Right lobe of liver (tissue), 6 donors: ENCODE results near the gene GALNTL6. TPM values are rescaled to one million over a fixed set of nuclear protein-coding genes. Genes with fewer than 3 reads are reported as not detected.
"Not testable (repeated sequence)": the region's sequence is repeated elsewhere in the genome, so short reads cannot be mapped to it uniquely, and the experiment has no call there.

Experiments used
- ATAC-seq, 4 donors: fragments of 200-7000 bp; cut with Tn5 transposase; one replicate each; pipeline ENCODE4 v1.9.1; 2020; ENCODE audit warnings: mild to moderate bottlenecking in 4 of 4, moderate library complexity in 4 of 4
- DNase-seq, 3 donors: peaks; one replicate each; pipeline ENCODE4 v3.0.0-alpha.2; 2020
- H3K27ac ChIP-seq, 3 donors: fragments of 200-600 bp; one replicate each; pipeline ENCODE4 v1.8.0; 2022
- H3K27me3 ChIP-seq, 2 donors: fragments of 200-600 bp; one replicate each; pipeline ENCODE4 v1.8.0; 2022
- H3K36me3 ChIP-seq, 4 donors: fragments of 200-600 bp; sonication (generic) in 1 of 4; one replicate each; pipeline versions ENCODE4 v1.5.1 to v1.8.0; 2017 to 2022; ENCODE audit warnings: control low read depth in 1 of 4
- H3K4me1 ChIP-seq, 4 donors: fragments of 200-600 bp; sonication (generic) in 1 of 4; one replicate each; pipeline versions ENCODE4 v1.5.1 to v1.8.0; 2017 to 2022; ENCODE audit warnings: control low read depth in 1 of 4
- H3K4me3 ChIP-seq, 3 donors: fragments of 200-600 bp; one replicate each; pipeline ENCODE4 v1.8.0; 2022
- H3K9me3 ChIP-seq, 4 donors: fragments of 200-600 bp; sonication (generic) in 1 of 4; one replicate each; pipeline versions ENCODE4 v1.5.1 to v1.8.0; 2017 to 2022; ENCODE audit warnings: control low read depth in 1 of 4
- POLR2A ChIP-seq: fragments of 450-650 bp; IDR thresholded peaks from one replicate; pipeline ENCODE4 v1.6.1; 2017; ENCODE audit warnings: antibody characterized with exemption, mild to moderate bottlenecking
- WGBS: methylation state at CpG from one replicate; pipeline ENCODE4 v1.1.6; 2018; ENCODE audit warnings: low coverage, low lambda C conversion rate; ENCODE audit not compliant: insufficient coverage; ENCODE audit errors: missing lambda C conversion rate; 5-methylcytosine and 5-hydroxymethylcytosine counted together
- intact Hi-C, 2 donors: fragments of 100-400 bp; cut with DNase I; formaldehyde crosslinking; loops; one replicate each; pipeline versions ENCODE4 v1.11.2 to v1.14.1; 2022
- total RNA-seq, 6 experiments: library from RNA; depleted of rRNA in 2 of 6; stranded (reverse); fragments of >200 nt in 2 of 6; fragmentation: NEBNext Ultra II Directional in 3 of 6; extraction: Animal tissue kit (Norgen Biotek cat#: 25700) in 3 of 6; gene quantifications; one replicate each; pipeline versions ENCODE4 v1.1.0 to v1.2.4, GENCODE V29; 2016 to 2023
- TF ChIP-seq, protein P1 (sequence below), 4 donors: fragments of 200-600 bp in 3 of 4; fragments of 450-650 bp in 1 of 4; IDR thresholded peaks; one replicate each; pipeline versions ENCODE4 v1.5.1 to v1.8.0; 2016 to 2022; ENCODE audit warnings: antibody characterized with exemption in 4 of 4, mild to moderate bottlenecking in 2 of 4
- donor health status: DM: no; HTN: yes; CAD: no.
- donor health status: DM: no; HTN: no; CAD: no.
- donor health status: DM: no; HTN: no; CAD: no.
- donor health status: DM: no; HTN: yes; CAD: no.
- donor health status: DM: no; HTN: yes; CAD: no.

GALNTL6 gene
- total RNA-seq, 6 experiments from 2014 or later = 0.15 to 1.1 (median 0.30) TPM; not detected in 3

DNA sequence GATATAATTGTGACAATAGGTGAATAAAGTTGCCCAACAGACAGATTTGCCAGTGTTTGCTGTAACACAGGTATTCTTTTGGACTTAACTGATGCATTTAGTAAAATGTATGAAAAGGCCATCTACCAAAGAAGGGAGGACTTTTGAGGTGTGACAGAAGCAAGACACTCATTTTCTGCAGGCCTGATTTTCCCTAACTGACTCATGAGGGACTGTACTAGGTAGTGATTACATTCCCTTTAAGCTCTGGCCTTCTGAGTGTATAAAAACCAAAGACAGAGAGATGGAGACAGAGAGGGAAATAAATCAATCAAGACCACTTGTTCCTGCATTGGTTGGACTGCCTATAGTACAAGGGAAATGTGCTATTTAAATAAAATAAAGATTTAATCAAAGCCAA lies 1204.6 kb downstream of the GALNTL6 start:
- H3K9me3 ChIP-seq = no peaks in the 10 kb centered on the region
- H3K36me3 ChIP-seq = no peaks in the 10 kb centered on the region
- intact Hi-C loops = loop anchor here (10.0 kb wide), 1 partner anchor 237 kb away; no protein-coding TSS in a partner anchor
- TF ChIP-seq POLR2A = no peak
- TF ChIP-seq, protein P1, sequence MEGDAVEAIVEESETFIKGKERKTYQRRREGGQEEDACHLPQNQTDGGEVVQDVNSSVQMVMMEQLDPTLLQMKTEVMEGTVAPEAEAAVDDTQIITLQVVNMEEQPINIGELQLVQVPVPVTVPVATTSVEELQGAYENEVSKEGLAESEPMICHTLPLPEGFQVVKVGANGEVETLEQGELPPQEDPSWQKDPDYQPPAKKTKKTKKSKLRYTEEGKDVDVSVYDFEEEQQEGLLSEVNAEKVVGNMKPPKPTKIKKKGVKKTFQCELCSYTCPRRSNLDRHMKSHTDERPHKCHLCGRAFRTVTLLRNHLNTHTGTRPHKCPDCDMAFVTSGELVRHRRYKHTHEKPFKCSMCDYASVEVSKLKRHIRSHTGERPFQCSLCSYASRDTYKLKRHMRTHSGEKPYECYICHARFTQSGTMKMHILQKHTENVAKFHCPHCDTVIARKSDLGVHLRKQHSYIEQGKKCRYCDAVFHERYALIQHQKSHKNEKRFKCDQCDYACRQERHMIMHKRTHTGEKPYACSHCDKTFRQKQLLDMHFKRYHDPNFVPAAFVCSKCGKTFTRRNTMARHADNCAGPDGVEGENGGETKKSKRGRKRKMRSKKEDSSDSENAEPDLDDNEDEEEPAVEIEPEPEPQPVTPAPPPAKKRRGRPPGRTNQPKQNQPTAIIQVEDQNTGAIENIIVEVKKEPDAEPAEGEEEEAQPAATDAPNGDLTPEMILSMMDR (IDR thresholded peaks at IDR 0.05) = no peak
- ATAC-seq = no peak
- DNase-seq = no peak
- H3K4me3 ChIP-seq = no peak overlapping the region
- no peaks in the 10 kb centered on the region for H3K4me1 ChIP-seq
- H3K27me3 ChIP-seq = no peaks in the 10 kb centered on the region
- H3K27ac ChIP-seq = no peak overlapping the region

DNA sequence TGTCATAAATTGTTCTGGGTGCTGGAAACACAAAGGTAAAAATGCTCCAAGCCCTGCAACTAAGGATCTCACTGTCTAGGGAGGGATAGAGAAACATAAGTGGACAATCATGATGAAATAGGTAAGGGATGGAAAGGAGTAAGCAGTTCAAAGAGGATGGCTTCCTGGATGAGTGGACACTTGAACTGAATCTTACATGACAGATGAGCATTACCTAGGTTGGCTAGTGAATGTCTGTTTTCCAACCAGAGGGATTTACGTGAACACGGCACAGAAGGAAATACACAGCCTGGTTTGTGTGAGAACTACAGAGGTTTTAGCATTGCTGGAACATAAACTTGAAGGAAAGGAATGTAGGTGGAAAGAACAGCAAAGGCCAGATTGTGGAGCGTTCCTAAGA lies 1205.2 kb downstream of the GALNTL6 start:
- Histone ChIP-seq H3K27ac (no peak overlapping the region), H3K36me3 (no peaks in the 10 kb centered on the region), H3K9me3 (no peaks in the 10 kb centered on the region), H3K4me3 (no peak overlapping the region), H3K27me3 (no peaks in the 10 kb centered on the region), H3K4me1 (no peaks in the 10 kb centered on the region)
- 100% methylated on average over 2 of the region's 3 CpGs for WGBS
- intact Hi-C loops = loop anchor here (10.0 kb wide), 1 partner anchor 236 kb away; no protein-coding TSS in a partner anchor
- no peak for TF ChIP-seq POLR2A
- TF ChIP-seq, protein P1 (IDR thresholded peaks at IDR 0.05) = no peak
- no peak for ATAC-seq
- no peak for DNase-seq

DNA sequence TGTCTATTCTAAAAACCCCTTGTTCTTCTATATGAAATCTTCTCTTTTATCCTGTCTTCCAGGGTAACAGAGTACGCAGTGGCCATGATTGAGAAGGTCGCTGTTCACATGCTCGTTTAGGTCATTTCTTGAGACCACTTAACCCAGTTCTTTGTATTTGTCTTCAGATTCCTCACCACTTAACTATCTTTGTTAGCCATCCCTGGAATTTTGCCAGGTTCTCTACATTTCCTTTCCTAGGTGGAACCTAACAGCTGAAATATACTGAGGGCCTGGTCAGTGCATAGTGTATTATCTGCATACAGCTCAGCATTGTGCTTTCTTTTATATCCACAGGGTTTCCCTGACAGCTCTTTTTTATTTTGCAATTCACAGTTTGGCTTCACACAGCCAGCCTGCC lies 1206.5 kb downstream of the GALNTL6 start:
- DNase-seq (no peak), ATAC-seq (no peak)
- intact Hi-C loops = loop anchor here (10.0 kb wide), 1 partner anchor 235 kb away; no protein-coding TSS in a partner anchor
- TF ChIP-seq, protein P1 (IDR thresholded peaks at IDR 0.05) = no peak
- TF ChIP-seq POLR2A = no peak
- Histone ChIP-seq H3K36me3 (no peaks in the 10 kb centered on the region), H3K4me1 (no peaks in the 10 kb centered on the region), H3K4me3 (no peak overlapping the region), H3K27ac (no peak overlapping the region), H3K27me3 (no peaks in the 10 kb centered on the region), H3K9me3 (no peaks in the 10 kb centered on the region)
- WGBS = 74% methylated on average over 3 of the region's 3 CpGs

DNA sequence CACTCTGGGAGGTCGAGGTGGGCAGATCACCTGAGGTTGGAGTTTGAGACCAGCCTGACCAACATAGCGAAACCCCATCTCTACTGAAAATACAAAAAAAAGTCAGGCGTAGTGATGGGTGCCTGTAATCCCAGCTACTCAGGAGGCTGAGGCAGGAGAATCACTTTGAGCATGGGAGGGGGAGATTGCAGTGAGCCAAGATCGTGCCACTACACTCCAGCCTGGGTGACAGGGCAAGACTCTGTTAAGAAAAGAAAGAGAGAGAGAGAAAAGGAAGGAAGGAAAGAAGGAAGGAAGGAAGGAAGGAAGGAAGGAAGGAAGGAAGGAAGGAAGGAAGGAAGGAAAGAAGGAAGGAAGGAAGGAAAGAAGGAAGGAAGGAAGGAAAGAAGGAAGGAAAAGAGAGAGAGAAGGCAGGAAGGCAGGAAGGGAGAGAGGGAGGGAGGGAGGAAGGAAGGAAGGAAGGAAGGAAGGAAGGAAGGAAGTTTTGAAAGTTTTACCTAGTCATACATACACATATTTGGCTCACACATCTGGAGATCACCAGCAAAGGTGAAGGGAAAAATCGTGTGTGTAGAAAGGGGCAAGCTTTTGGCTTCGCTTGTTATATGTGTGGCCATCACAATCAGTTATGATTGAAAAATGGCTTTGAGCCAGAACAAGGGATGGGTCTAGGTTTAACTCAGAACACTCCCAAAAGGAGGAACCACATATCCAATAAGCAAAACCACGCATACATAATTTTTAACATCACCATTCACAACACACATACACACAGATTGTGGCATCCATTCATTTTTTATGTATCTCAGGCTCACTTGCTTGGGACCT lies 1208.8 kb downstream of the GALNTL6 start:
- 57% methylated on average over 7 of the region's 7 CpGs for WGBS
- intact Hi-C loops, H3K4me1 ChIP-seq, H3K27ac ChIP-seq, H3K36me3 ChIP-seq, DNase-seq, H3K27me3 ChIP-seq, H3K4me3 ChIP-seq, H3K9me3 ChIP-seq, ATAC-seq: not testable (repeated sequence)

DNA sequence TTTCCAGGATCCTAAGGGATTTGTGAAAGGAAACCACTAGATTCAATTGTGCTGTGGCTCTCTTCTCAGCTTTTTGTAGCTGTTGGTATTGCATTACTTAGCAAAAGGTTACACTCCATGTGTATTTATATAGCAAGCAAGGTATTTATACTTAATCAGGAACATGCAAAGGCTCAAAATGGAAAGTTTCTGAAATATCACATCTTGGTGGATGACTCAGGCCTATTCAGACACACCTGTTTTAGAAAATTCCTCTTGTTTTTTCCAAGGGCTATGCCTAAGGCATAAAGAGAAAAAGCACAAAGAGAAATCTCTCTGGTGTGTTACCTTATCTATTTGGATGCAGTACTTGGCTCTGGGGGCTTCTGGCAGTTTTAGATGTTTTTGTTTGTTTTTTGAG lies 1211.0 kb downstream of the GALNTL6 start:
- Histone ChIP-seq H3K4me1 (no peaks in the 10 kb centered on the region), H3K27me3 (no peaks in the 10 kb centered on the region), H3K9me3 (no peaks in the 10 kb centered on the region), H3K27ac (no peak overlapping the region), H3K36me3 (no peaks in the 10 kb centered on the region), H3K4me3 (no peak overlapping the region)
- no peak for ATAC-seq
- no peak for DNase-seq
- intact Hi-C loops = no loop called here
- TF ChIP-seq, protein P1 (IDR thresholded peaks at IDR 0.05) = no peak
- no peak for TF ChIP-seq POLR2A
